MCF 10A (cell line): ENCODE measurements around the gene CPNE5. TPM values are rescaled to one million over a fixed set of nuclear protein-coding genes. Genes with fewer than 3 reads are reported as not detected.

Source experiments
- BruUV-seq: library from RNA; stranded (reverse); fragments of 400-500 nt; replicated peaks from 2 replicates; lab custom pipeline; 2021; lab: Mats Ljungman, UMichigan
- CTCF ChIA-PET: fragments of 300-600 bp; sonication (Branson Sonifier 250); formaldehyde crosslinking; extraction: SDS; loops from one replicate; lab custom pipeline; 2021; ENCODE audit warnings: antibody characterized with exemption, inconsistent platforms; lab: Yijun Ruan, JAX
- POLR2A ChIA-PET: fragments of 300-600, 350-650 bp; sonication (Branson Sonifier 250); formaldehyde crosslinking; extraction: SDS; loops from one replicate; lab custom pipeline; 2020; ENCODE audit warnings: antibody characterized with exemption, inconsistent platforms; lab: Yijun Ruan, JAX
- DNase-seq: peaks from one replicate; pipeline ENCODE4 v3.0.0-alpha.2; 2018; ENCODE audit not compliant: unreplicated experiment
- H3K27ac Mint-ChIP-seq: one replicate; pipeline ENCODE4 v1.8.0; 2022; ENCODE audit warnings: mild to moderate bottlenecking, low read depth, mixed read lengths; ENCODE audit not compliant: unreplicated experiment
- H3K27me3 Mint-ChIP-seq: one replicate; pipeline ENCODE4 v1.8.0; 2022; ENCODE audit warnings: mixed read lengths; ENCODE audit not compliant: insufficient read depth, unreplicated experiment
- H3K36me3 Mint-ChIP-seq: one replicate; pipeline ENCODE4 v1.8.0; 2022; ENCODE audit warnings: mild to moderate bottlenecking, moderate library complexity, mixed read lengths; ENCODE audit not compliant: insufficient read depth, unreplicated experiment
- H3K4me1 Mint-ChIP-seq: one replicate; pipeline ENCODE4 v1.8.0; 2022; ENCODE audit warnings: mixed read lengths; ENCODE audit not compliant: insufficient read depth, unreplicated experiment
- H3K4me3 Mint-ChIP-seq: one replicate; pipeline ENCODE4 v1.8.0; 2022; ENCODE audit warnings: mild to moderate bottlenecking, moderate library complexity, mixed read lengths; ENCODE audit not compliant: unreplicated experiment
- H3K9me3 Mint-ChIP-seq: one replicate; pipeline ENCODE4 v1.8.0; 2022; ENCODE audit warnings: mixed read lengths; ENCODE audit not compliant: unreplicated experiment
- CTCF ChIP-seq: fragments of 200-600 bp; IDR thresholded peaks from one replicate; pipeline ENCODE4 v1.8.0; 2022; ENCODE audit warnings: antibody characterized with exemption, mild to moderate bottlenecking; ENCODE audit not compliant: unreplicated experiment
- intact Hi-C: fragments of 100-400 bp; cut with micrococcal nuclease; formaldehyde crosslinking; loops from 2 replicates; pipeline ENCODE4 v1.14.1; 2022
- total RNA-seq: library from RNA; stranded (reverse); gene quantifications from 2 replicates; pipeline ENCODE4 v1.2.3, GENCODE V29; 2022

Gene CPNE5
- total RNA-seq, 1 experiment from 2014 or later: not detected

- ChIA-PET CTCF (interaction anchor here (0.8 to 7.7 kb wide), 13 partner anchors 7 to 252 kb away, joined by 3 to 64 read pairs (median 5); no protein-coding TSS in a partner anchor), POLR2A (interaction anchor here (0.6 kb wide), 1 partner anchor 796 kb away, joined by 3 read pairs; no protein-coding TSS in a partner anchor)
- Mint-ChIP-seq H3K36me3 (no peaks in the 10 kb centered on the region), H3K9me3 (no peaks in the 10 kb centered on the region), H3K4me3 (no peak overlapping the region), H3K27ac (no peak overlapping the region), H3K4me1 (peaks cover 17% of the 10 kb centered on the region), H3K27me3 (no peaks in the 10 kb centered on the region)
- no TSS peak for BruUV-seq
- intact Hi-C loops: loop anchor here (1.0 kb wide), 8 partner anchors 17 to 444 kb away; partner anchors contain the start of gene C6orf89
- no peak for DNase-seq
- TF ChIP-seq CTCF: no peak
These were observed 72.8 kb downstream of the CPNE5 start for GRCh38 chr6:36766399-36766945.

- ChIA-PET CTCF (interaction anchor here (0.5 to 7.7 kb wide), 18 partner anchors 10 to 498 kb away, joined by 3 to 64 read pairs (median 3); no protein-coding TSS in a partner anchor), POLR2A (interaction anchor here (0.6 to 0.7 kb wide), 2 partner anchors 203 to 795 kb away, joined by 3 read pairs; no protein-coding TSS in a partner anchor)
- peak; percentile 83 for DNase-seq
- intact Hi-C loops: loop anchor here (1.0 kb wide), 8 partner anchors 18 to 445 kb away; partner anchors contain the start of gene C6orf89
- Mint-ChIP-seq H3K36me3 (no peaks in the 10 kb centered on the region), H3K27ac (no peak overlapping the region), H3K4me1 (peaks cover 17% of the 10 kb centered on the region), H3K9me3 (no peaks in the 10 kb centered on the region), H3K27me3 (no peaks in the 10 kb centered on the region), H3K4me3 (no peak overlapping the region)
- peak; percentile 84 for TF ChIP-seq CTCF
- BruUV-seq: no TSS peak
These were observed 73.4 kb downstream of the CPNE5 start for GRCh38 chr6:36765594-36766398.

GRCh38 chr6:36765190-36765589, 74.1 kb downstream of the CPNE5 start:
- H3K4me3 Mint-ChIP-seq: no peak overlapping the region
- ChIA-PET CTCF (interaction anchor here (0.5 to 7.7 kb wide), 16 partner anchors 9 to 498 kb away, joined by 3 to 64 read pairs (median 3); no protein-coding TSS in a partner anchor), POLR2A (interaction anchor here (0.7 kb wide), 1 partner anchor 203 kb away, joined by 3 read pairs; no protein-coding TSS in a partner anchor)
- BruUV-seq: no TSS peak
- H3K9me3 Mint-ChIP-seq: no peaks in the 10 kb centered on the region
- TF ChIP-seq CTCF: no peak
- no peaks in the 10 kb centered on the region for H3K36me3 Mint-ChIP-seq
- H3K27ac Mint-ChIP-seq: no peak overlapping the region
- intact Hi-C loops: no loop called here
- no peak for DNase-seq
- H3K27me3 Mint-ChIP-seq: no peaks in the 10 kb centered on the region
- H3K4me1 Mint-ChIP-seq: peaks cover 12% of the 10 kb centered on the region

GRCh38 chr6:36762123-36762522, 77.1 kb downstream of the CPNE5 start:
- POLR2A ChIA-PET: no interaction called here
- no peak for DNase-seq
- H3K36me3 Mint-ChIP-seq: no peaks in the 10 kb centered on the region
- intact Hi-C loops: no loop called here
- H3K4me1 Mint-ChIP-seq: peaks cover 11% of the 10 kb centered on the region
- no TSS peak for BruUV-seq
- H3K27ac Mint-ChIP-seq: no peak overlapping the region
- no peak for TF ChIP-seq CTCF
- H3K4me3 Mint-ChIP-seq: no peak overlapping the region
- CTCF ChIA-PET: interaction anchor here (0.6 to 4.6 kb wide), 4 partner anchors 89 to 311 kb away, joined by 3 to 42 read pairs (median 14); no protein-coding TSS in a partner anchor
- H3K9me3 Mint-ChIP-seq: no peaks in the 10 kb centered on the region
- no peaks in the 10 kb centered on the region for H3K27me3 Mint-ChIP-seq
